H1 (cell line): ENCODE results near the gene ZNF473.

Experiments
- CTCF ChIP-seq, 3 experiments: IDR thresholded peaks; 1 replicate in 2 of 3; 2 replicates in 1 of 3; pipeline versions ENCODE4 v1.5.1 to v1.6.1; 2011; ENCODE audit warnings: low read length in 3 of 3, mild to moderate bottlenecking in 3 of 3, inconsistent platforms in 2 of 3, low read depth in 1 of 3, moderate library complexity in 1 of 3; ENCODE audit not compliant: insufficient read depth in 1 of 3; ENCODE audit errors: control extremely low read depth in 1 of 3
- POLR2A ChIP-seq, 2 experiments: IDR thresholded peaks; 1 replicate in 1 of 2; 2 replicates in 1 of 2; pipeline ENCODE4 v1.6.1; 2011; ENCODE audit warnings: low read depth in 2 of 2, low read length in 2 of 2, mild to moderate bottlenecking in 2 of 2; ENCODE audit errors: control extremely low read depth in 1 of 2
- TCF12 ChIP-seq: IDR thresholded peaks from 2 replicates; pipeline ENCODE4 v1.6.1; 2011; ENCODE audit warnings: low read depth, mild to moderate bottlenecking, low read length
- USF2 ChIP-seq: IDR thresholded peaks from 2 replicates; pipeline ENCODE4 v1.6.1; 2011; ENCODE audit warnings: low read length, improper control_type of control experiment
- ZNF274 ChIP-seq: IDR thresholded peaks from 2 replicates; pipeline ENCODE4 v1.7.0; 2012; ENCODE audit warnings: low read length, borderline replicate concordance; ENCODE audit errors: extremely low read depth

- no peak for TF ChIP-seq ZNF274
- TF ChIP-seq USF2: no peak
- no peak for TF ChIP-seq POLR2A (IDR thresholded peaks at IDR 0.05; ENCODE audit: control extremely low read depth in 1 of 2, low read depth in 2 of 2, low read length in 2 of 2)
- TF ChIP-seq CTCF (IDR thresholded peaks at IDR 0.05; ENCODE audit: control extremely low read depth in 1 of 3, insufficient read depth in 1 of 3, low read depth in 1 of 3, low read length in 3 of 3): no peak
- no peak for TF ChIP-seq TCF12
These were observed 39.5 kb upstream of the ZNF473 start for GRCh38 chr19:49986354-49986753.
